A549 (cell line): ENCODE results near the gene UBQLN4. TPM values are rescaled to one million over a fixed set of nuclear protein-coding genes. Genes with fewer than 3 reads are reported as not detected.

ENCODE experiments used
- ATAC-seq, 2 experiments: fragments of 200-7000 bp in 1 of 2; fragments of >200 bp in 1 of 2; cut with Nextera tagmentation in 1 of 2; cut with Tn5 transposase in 1 of 2; 3 replicates each; pipeline versions ENCODE4 v1.8.0 to v1.9.1; 2018 to 2020; ENCODE audit warnings: mild to moderate bottlenecking in 1 of 2, moderate library complexity in 1 of 2
- CTCF ChIA-PET: fragments of 300-600 bp; sonication (Branson Sonifier 250); formaldehyde crosslinking; extraction: SDS; loops from one replicate; lab custom pipeline; 2021; ENCODE audit warnings: antibody characterized with exemption, inconsistent platforms; lab: Yijun Ruan, JAX
- POLR2A ChIA-PET: fragments of 350-600 bp; formaldehyde crosslinking; extraction: SDS; loops from one replicate; lab custom pipeline; 2021; ENCODE audit warnings: antibody characterized with exemption, inconsistent platforms; lab: Yijun Ruan, JAX
- DNase-seq, 2 experiments: peaks; one replicate each; pipeline versions ENCODE4 v3.0.0 to v3.0.0-alpha.2; 2011 to 2016; ENCODE audit warnings: low read depth in 1 of 2, low spot score in 1 of 2
- FAIRE-seq: peaks from 2 replicates; lab custom pipeline; 2011; peaks lifted over from hg19 to GRCh38; lab: Jason Lieb, UNC
- H3K27ac ChIP-seq, 2 experiments: fragments of >200 bp; sonication (Bioruptor Twin); formaldehyde crosslinking; 3 replicates each; pipeline ENCODE4 v1.5.1; 2016 to 2017
- H3K4me1 ChIP-seq: fragments of >200 bp; sonication (Bioruptor Twin); formaldehyde crosslinking; 3 replicates; pipeline ENCODE4 v1.6.1; 2016
- H3K4me2 ChIP-seq: fragments of >200 bp; sonication (Bioruptor Twin); formaldehyde crosslinking; 3 replicates; pipeline ENCODE4 v1.6.1; 2016
- H3K4me3 ChIP-seq: fragments of >200 bp; sonication (Bioruptor Twin); formaldehyde crosslinking; 3 replicates; pipeline ENCODE4 v1.5.1; 2016
- H3K9me3 ChIP-seq: fragments of >200 bp; sonication (Bioruptor Twin); formaldehyde crosslinking; 3 replicates; pipeline ENCODE4 v1.6.1; 2016
- BHLHE40 ChIP-seq: IDR thresholded peaks from 2 replicates; pipeline ENCODE4 v1.6.1; 2012; ENCODE audit warnings: low read depth, low read length, inconsistent platforms
- CBX2 ChIP-seq: fragments of 200-600 bp; sonication (generic); IDR thresholded peaks from 2 replicates; pipeline ENCODE4 v1.6.1; 2016; ENCODE audit warnings: low read depth, mild to moderate bottlenecking, borderline replicate concordance
- EHMT2 ChIP-seq: fragments of 200-600 bp; sonication (generic); IDR thresholded peaks from 2 replicates; pipeline ENCODE4 v1.6.1; 2016; ENCODE audit warnings: antibody characterized with exemption, low read depth, mild to moderate bottlenecking, moderate library complexity
- ESRRA ChIP-seq: fragments of 150-350 bp; IDR thresholded peaks from 2 replicates; pipeline ENCODE4 v1.6.1; 2014; ENCODE audit warnings: mild to moderate bottlenecking, low read length, borderline replicate concordance
- FOXS1 ChIP-seq: fragments of 250-450 bp; sonication (Bioruptor Pico); IDR thresholded peaks from 2 replicates; pipeline ENCODE4 v1.5.0; 2020; ENCODE audit warnings: mild to moderate bottlenecking, moderate library complexity
- GATA3 ChIP-seq: IDR thresholded peaks from 2 replicates; pipeline ENCODE4 v1.6.1; 2012; ENCODE audit warnings: borderline replicate concordance
- HDAC2 ChIP-seq: fragments of 200-600 bp; sonication (generic); IDR thresholded peaks from 2 replicates; pipeline ENCODE4 v1.6.1; 2016
- HOXA7 ChIP-seq: fragments of 250-450 bp; sonication (Bioruptor Pico); IDR thresholded peaks from 2 replicates; pipeline ENCODE4 v1.5.0; 2020; ENCODE audit warnings: mild to moderate bottlenecking, moderate library complexity
- HOXB13 ChIP-seq: fragments of 250-450 bp; sonication (Bioruptor Pico); IDR thresholded peaks from 2 replicates; pipeline ENCODE4 v1.5.0; 2020; ENCODE audit warnings: low read depth, mild to moderate bottlenecking, moderate library complexity
- KDM1A ChIP-seq: fragments of 200-600 bp; sonication (generic); IDR thresholded peaks from 2 replicates; pipeline ENCODE4 v1.6.1; 2016; ENCODE audit warnings: low read depth, mild to moderate bottlenecking
- MAFK ChIP-seq: fragments of 450-650 bp; IDR thresholded peaks from 2 replicates; pipeline ENCODE4 v1.6.1; 2014; ENCODE audit not compliant: partially characterized antibody
- POLR2AphosphoS2 ChIP-seq: conservative IDR thresholded peaks from 2 replicates; pipeline ENCODE4 v1.6.1; 2012; ENCODE audit warnings: low read length, improper control_type of control experiment, inconsistent platforms
- RAD21 ChIP-seq, 2 experiments: fragments of >200 bp in 1 of 2; sonication (Bioruptor Twin) in 1 of 2; formaldehyde crosslinking in 1 of 2; IDR thresholded peaks in 1 of 2; conservative IDR thresholded peaks in 1 of 2; 2 replicates in 1 of 2; 3 replicates in 1 of 2; pipeline ENCODE4 v1.6.1; 2012 to 2018; ENCODE audit warnings: inconsistent platforms in 1 of 2
- RARB ChIP-seq: fragments of 250-450 bp; sonication (Bioruptor Pico); IDR thresholded peaks from 2 replicates; pipeline ENCODE4 v1.8.0; 2021; ENCODE audit warnings: mild to moderate bottlenecking, moderate library complexity
- RCOR1 ChIP-seq: fragments of 150-350 bp; IDR thresholded peaks from 2 replicates; pipeline ENCODE4 v1.6.1; 2014; ENCODE audit warnings: antibody characterized with exemption, low read length, low read depth
- RFX5 ChIP-seq: fragments of 450-650 bp; IDR thresholded peaks from 2 replicates; pipeline ENCODE4 v1.7.1; 2014; ENCODE audit warnings: antibody characterized with exemption, mild to moderate bottlenecking, moderate library complexity
- TP53 ChIP-seq: fragments of 250-450 bp; sonication (Bioruptor Pico); IDR thresholded peaks from 2 replicates; pipeline ENCODE4 v1.5.0; 2021; ENCODE audit warnings: mild to moderate bottlenecking, moderate library complexity
- ZFP36 ChIP-seq: fragments of 450-650 bp; IDR thresholded peaks from 2 replicates; pipeline ENCODE4 v1.6.1; 2014; ENCODE audit warnings: borderline replicate concordance; ENCODE audit not compliant: partially characterized antibody
- WGBS: methylation state at CpG from one replicate; pipeline ENCODE4 v1.1.6; 2017; ENCODE audit errors: missing lambda C conversion rate; 5-methylcytosine and 5-hydroxymethylcytosine counted together
- polyA plus RNA-seq, 4 experiments: library from polyadenylated mRNA; depleted of rRNA in 3 of 4; stranded (reverse); fragments of >200 nt; fragmentation: RNase III in 1 of 4; extraction: RNeasy Plus Mini Kit Qiagen cat#74134 plus additional on column Dnase treatment in 1 of 4; gene quantifications; 2 replicates in 3 of 4; 3 replicates in 1 of 4; pipeline ENCODE4 v1.2.3, GENCODE V29; 2011 to 2017
- TF ChIP-seq, protein P1 (sequence below): fragments of >200 bp; sonication (Bioruptor Twin); formaldehyde crosslinking; IDR thresholded peaks from 2 replicates; pipeline ENCODE4 v1.6.1; 2016
- TF ChIP-seq, protein P2 (sequence below): IDR thresholded peaks from 2 replicates; pipeline ENCODE4 v1.6.1; 2012
- TF ChIP-seq, protein P3 (sequence below): IDR thresholded peaks from 2 replicates; pipeline ENCODE4 v1.6.1; 2012; ENCODE audit warnings: low read depth, borderline replicate concordance
- TF ChIP-seq, protein P4 (sequence below): fragments of 150-350 bp; IDR thresholded peaks from 2 replicates; pipeline ENCODE4 v1.6.1; 2014; ENCODE audit warnings: low read depth, mild to moderate bottlenecking, low read length
- TF ChIP-seq, protein P5 (sequence below): fragments of 450-650 bp; IDR thresholded peaks from 2 replicates; pipeline ENCODE4 v1.6.1; 2014; ENCODE audit warnings: antibody characterized with exemption

The UBQLN4 gene
- polyA plus RNA-seq, 2 of the 4 experiments (the other 2 are of a cell fraction), result 38.2 to 42.0 TPM

DNA sequence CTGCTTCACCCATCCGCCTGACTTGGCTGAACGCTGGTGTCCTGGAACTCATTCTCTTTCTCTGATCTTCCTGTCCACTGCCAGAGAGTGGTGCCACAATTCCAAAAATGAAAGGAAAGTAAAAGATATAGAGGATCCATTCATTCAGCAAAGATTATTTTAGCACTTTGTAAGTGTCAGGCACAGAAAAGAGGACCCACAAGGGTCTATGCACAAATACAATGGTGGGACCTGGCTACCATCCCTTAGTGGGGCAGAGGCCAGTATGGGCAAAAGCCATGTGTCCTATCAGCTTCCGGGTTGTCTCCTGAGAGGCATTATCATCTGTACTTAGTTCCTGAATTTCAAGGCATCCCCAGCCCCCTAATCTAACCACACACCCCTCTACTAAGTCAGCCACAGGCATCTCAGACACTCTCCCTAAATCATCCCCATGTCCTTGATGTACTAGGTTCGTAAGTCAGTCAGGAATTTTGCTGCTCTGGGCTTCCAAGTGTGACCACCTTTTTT, 51.9 kb downstream of the UBQLN4 start:
- Histone ChIP-seq H3K4me2 (peak overlapping the region; percentile 67), H3K9me3 (no peaks in the 10 kb centered on the region), H3K4me1 (peaks cover 39% of the 10 kb centered on the region), H3K4me3 (0 out of 3 replicates have a peak overlapping the region, but pooled peaks have one; percentile 17), H3K27ac (peak overlapping the region; percentile 68 to 85)
- POLR2A ChIA-PET, result interaction anchor here (0.6 kb wide), 1 partner anchor 24 kb away, joined by 4 read pairs; the partner anchor contains the start of gene ARHGEF2
- 38% methylated on average over 4 of the region's 4 CpGs for WGBS
- peak; percentile 14 to 36; a peak in 3 of 6 replicates for ATAC-seq
- TF ChIP-seq RAD21 (conservative IDR thresholded peaks at IDR 0.05 in 1 of 2, IDR thresholded peaks at IDR 0.05 in 1 of 2), result peak; percentile 25 to 35; a peak in 2 of 5 replicates
- TF ChIP-seq MAFK, result no peak
- TF ChIP-seq, all 56 proteins: peak for 1
- DNase-seq (no peak), FAIRE-seq (no peak)
- CTCF ChIA-PET, result interaction anchor here (0.6 to 6.6 kb wide), 10 partner anchors 11 to 64 kb away, joined by 3 to 63 read pairs (median 4); no protein-coding TSS in a partner anchor

DNA sequence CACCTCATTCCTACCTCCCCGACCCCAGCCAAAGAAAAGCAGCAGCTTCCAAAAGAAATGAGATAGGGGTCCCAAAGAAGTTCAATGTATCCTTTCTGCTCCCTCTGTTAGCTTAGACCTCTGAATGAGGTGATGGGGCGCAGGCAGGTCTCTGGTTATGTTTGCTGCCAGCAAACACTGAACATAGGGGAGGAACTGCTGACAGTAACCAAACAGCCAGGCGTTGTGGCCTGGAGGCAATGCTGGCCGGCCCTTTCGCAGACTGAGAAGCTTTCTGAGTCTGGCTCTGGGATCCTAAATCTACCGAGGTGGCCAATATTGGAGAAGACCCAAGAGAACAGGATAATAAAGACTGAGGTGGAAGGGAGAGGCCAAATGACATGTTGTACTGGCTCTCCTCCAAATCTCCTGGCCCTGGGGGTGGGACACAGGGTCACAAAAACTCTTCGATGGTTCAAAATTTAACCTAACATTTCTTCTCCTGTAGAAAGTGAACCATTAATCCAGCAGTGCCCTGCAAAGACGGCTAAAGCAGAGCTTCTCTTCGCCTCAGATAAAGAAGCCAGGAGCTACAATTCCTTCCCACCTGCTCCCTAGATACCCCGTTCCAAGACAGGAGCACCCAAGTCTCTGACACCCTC, 52.5 kb downstream of the UBQLN4 start:
- FAIRE-seq, result no peak
- H3K27ac ChIP-seq, result peak overlapping the region; percentile 68 to 85
- POLR2A ChIA-PET, result interaction anchor here (0.6 kb wide), 1 partner anchor 23 kb away, joined by 4 read pairs; the partner anchor contains the start of gene ARHGEF2

DNA sequence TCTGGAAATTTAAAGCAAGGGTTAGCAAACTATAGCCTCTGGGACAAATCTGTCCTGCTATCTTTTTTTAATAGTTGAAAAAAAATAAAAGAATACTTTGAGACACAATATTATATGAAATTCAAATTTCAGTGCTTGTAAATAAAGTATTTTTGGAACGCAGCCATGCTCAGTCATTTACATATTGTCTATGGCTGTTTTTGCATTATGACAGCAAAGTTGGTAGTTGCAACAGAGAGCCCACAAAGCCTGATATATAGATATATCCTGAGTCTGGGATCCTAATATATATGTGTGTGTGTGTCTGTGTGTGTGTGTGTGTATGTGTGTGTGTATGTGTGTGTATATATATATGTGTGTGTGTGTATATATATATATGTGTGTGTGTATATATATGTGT, 53.6 kb downstream of the UBQLN4 start:
- Histone ChIP-seq H3K9me3 (no peaks in the 10 kb centered on the region), H3K4me2 (no peak overlapping the region), H3K4me3 (no peak overlapping the region), H3K4me1 (peaks cover 39% of the 10 kb centered on the region), H3K27ac (no peak overlapping the region)
- CTCF ChIA-PET, result interaction anchor here (0.6 to 6.6 kb wide), 2 partner anchors 9 to 54 kb away, joined by 4 to 63 read pairs; no protein-coding TSS in a partner anchor
- TF ChIP-seq FOXS1 (CRISPR knock-in tag), result no peak
- TF ChIP-seq, protein P1, sequence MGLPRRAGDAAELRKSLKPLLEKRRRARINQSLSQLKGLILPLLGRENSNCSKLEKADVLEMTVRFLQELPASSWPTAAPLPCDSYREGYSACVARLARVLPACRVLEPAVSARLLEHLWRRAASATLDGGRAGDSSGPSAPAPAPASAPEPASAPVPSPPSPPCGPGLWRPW, result no peak
- no peak for TF ChIP-seq ZFP36
- TF ChIP-seq KDM1A, result no peak
- no peak for TF ChIP-seq HDAC2
- no peak for TF ChIP-seq RARB (CRISPR knock-in tag)
- no peak for TF ChIP-seq HOXA7 (CRISPR knock-in tag)
- TF ChIP-seq CBX2, result no peak
- TF ChIP-seq TP53 (CRISPR knock-in tag), result no peak
- no peak for TF ChIP-seq POLR2AphosphoS2
- TF ChIP-seq ESRRA, result no peak
- TF ChIP-seq RCOR1, result no peak
- TF ChIP-seq, protein P2, sequence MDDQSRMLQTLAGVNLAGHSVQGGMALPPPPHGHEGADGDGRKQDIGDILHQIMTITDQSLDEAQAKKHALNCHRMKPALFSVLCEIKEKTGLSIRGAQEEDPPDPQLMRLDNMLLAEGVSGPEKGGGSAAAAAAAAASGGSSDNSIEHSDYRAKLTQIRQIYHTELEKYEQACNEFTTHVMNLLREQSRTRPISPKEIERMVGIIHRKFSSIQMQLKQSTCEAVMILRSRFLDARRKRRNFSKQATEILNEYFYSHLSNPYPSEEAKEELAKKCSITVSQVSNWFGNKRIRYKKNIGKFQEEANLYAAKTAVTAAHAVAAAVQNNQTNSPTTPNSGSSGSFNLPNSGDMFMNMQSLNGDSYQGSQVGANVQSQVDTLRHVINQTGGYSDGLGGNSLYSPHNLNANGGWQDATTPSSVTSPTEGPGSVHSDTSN, result no peak
- TF ChIP-seq EHMT2, result no peak
- TF ChIP-seq, protein P3, sequence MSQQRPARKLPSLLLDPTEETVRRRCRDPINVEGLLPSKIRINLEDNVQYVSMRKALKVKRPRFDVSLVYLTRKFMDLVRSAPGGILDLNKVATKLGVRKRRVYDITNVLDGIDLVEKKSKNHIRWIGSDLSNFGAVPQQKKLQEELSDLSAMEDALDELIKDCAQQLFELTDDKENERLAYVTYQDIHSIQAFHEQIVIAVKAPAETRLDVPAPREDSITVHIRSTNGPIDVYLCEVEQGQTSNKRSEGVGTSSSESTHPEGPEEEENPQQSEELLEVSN, result no peak
- TF ChIP-seq RFX5, result no peak
- TF ChIP-seq, protein P4, sequence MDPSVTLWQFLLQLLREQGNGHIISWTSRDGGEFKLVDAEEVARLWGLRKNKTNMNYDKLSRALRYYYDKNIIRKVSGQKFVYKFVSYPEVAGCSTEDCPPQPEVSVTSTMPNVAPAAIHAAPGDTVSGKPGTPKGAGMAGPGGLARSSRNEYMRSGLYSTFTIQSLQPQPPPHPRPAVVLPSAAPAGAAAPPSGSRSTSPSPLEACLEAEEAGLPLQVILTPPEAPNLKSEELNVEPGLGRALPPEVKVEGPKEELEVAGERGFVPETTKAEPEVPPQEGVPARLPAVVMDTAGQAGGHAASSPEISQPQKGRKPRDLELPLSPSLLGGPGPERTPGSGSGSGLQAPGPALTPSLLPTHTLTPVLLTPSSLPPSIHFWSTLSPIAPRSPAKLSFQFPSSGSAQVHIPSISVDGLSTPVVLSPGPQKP, result no peak
- no peak for TF ChIP-seq BHLHE40
- TF ChIP-seq GATA3, result no peak
- FAIRE-seq (no peak), ATAC-seq (no peak), DNase-seq (no peak)
- WGBS, result 81% methylated on average over 1 of the region's 1 CpG
- POLR2A ChIA-PET, result no interaction called here

More for the DNA sequence above, 52.5 kb downstream of the UBQLN4 start:
- no peak for DNase-seq
- Histone ChIP-seq H3K4me3 (no peak overlapping the region), H3K9me3 (no peaks in the 10 kb centered on the region), H3K4me1 (peaks cover 39% of the 10 kb centered on the region), H3K4me2 (peak overlapping the region; percentile 67)
- CTCF ChIA-PET, result interaction anchor here (1.1 to 6.6 kb wide), 6 partner anchors 10 to 65 kb away, joined by 3 to 63 read pairs (median 8); no protein-coding TSS in a partner anchor
- WGBS, result 30% methylated on average over 10 of the region's 10 CpGs
- no peak for TF ChIP-seq HOXB13
- TF ChIP-seq, protein P4, result no peak
- TF ChIP-seq ESRRA, result no peak
- TF ChIP-seq, protein P5, sequence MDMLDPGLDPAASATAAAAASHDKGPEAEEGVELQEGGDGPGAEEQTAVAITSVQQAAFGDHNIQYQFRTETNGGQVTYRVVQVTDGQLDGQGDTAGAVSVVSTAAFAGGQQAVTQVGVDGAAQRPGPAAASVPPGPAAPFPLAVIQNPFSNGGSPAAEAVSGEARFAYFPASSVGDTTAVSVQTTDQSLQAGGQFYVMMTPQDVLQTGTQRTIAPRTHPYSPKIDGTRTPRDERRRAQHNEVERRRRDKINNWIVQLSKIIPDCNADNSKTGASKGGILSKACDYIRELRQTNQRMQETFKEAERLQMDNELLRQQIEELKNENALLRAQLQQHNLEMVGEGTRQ, result no peak
- peak in 1 of 2 experiments; percentile 13; a peak in 1 of 6 replicates for ATAC-seq
